HG03342 (cell line): Measurements from ENCODE around the gene SEMG1.

Experiments used
- ATAC-seq: cut with Tn5 transposase; IDR thresholded peaks from one replicate; pipeline ENCODE4 v1.9.1; 2021; ENCODE audit warnings: mild to moderate bottlenecking, moderate library complexity; ENCODE audit not compliant: unreplicated experiment

SEMG1 gene

DNA sequence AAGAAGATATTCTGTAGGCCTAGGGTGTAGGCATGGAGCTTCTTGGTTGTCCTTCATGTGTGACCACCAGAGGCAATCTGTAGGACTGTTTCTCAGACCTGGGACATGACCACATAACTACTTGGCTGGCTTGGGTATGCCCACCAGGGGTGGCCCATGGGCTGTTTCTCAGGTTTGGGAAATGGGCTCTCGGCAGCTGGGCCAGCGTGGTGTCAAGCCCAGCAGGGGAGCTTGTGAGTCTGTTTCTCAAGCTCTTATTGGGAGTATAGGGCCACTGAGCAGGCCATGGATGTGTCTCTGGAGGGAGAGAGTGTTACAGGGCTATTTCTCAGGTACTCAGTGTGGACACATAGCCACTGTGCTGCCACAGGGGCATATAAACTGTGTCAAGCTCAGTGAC lies 11.8 kb downstream of the SEMG1 start:
- no peak for ATAC-seq

DNA sequence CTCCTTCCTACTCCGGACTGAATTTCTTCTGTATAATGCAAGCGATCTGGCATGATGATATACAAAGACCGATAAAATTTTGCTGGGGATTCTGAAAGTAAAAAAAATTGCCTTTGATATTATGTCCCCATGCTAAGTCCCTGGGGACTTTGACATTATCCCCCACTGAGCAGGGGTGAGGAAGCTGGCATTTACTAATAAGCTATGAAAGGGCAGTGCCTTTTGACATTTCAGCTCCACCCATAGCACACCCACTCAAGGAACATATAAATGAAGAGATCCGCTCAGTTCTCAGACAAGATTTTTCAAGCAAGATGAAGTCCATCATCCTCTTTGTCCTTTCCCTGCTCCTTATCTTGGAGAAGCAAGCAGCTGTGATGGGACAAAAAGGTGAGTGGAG lies 14.2 kb downstream of the SEMG1 start, which contains the start of gene SEMG2:
SEMG2 (plus strand) TSS at position 298 of the 400 bp plus-strand sequence; CDS start at position 315, 17 bp downstream.
- ATAC-seq = no peak

- ATAC-seq = no peak
Observed at GRCh38 chr20:45223136-45223535, 16.3 kb downstream of the SEMG1 start.

GRCh38 chr20:45226287-45226686 lies 19.5 kb downstream of the SEMG1 start:
- no peak for ATAC-seq

DNA sequence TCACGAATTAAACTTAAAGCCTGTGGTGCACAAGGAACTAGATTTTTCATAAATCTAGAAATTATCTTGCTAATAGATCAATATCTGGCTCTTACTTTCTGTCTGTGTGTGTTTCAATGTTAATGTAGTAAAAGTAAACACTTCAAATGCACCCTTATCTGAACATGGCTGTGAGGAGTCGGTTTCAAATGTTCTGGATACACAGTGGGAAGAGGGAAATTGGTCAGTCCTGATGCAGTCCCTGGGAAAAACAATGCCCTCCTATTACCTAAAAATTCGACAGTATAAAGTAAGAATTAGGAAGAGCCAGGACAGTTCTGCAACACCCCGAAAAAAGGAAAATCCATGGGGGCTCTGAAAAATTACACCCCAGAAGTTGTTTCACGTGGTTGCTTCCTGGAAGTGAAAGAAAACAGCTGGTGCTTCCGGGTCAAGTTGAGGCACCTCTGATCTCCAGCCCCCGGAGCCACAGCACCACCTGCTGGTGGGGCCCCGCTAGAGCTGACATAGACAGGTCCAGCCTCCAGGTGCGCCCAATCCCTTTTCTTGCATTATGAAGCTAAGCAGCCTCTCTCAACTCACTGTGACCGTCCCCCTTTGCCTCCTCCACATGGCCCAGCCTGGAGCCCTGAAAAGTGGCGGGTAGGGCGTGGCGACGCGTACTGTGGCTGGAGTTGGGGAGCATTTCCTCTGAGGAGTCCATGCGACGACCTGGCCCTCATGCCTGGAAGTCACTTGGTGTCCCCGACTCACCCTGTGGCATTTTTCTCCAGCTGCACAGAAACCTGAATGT lies 22.6 kb downstream of the SEMG1 start:
- no peak for ATAC-seq

GRCh38 chr20:45230631-45231030 lies 23.8 kb downstream of the SEMG1 start:
- no peak for ATAC-seq

DNA sequence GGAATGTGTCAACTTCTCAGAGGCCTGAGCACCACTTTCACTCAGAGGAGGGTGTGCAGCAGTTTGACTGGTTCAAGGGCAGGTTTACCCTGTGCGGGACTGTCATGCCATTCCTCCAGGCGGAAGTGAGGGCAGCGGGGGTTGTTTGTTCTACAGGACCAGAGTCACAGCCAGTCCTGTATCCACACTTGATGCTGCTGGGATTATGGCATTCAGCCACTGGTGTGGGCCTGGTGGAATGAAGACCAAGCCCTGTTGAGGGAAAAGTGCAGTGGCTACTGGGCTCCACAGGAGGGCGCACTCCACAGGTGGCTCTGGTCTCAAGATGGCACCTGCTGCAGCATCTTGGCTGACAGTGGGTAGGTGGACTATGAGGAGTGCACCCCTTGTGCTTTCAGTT lies 29.2 kb downstream of the SEMG1 start:
- ATAC-seq = no peak

DNA sequence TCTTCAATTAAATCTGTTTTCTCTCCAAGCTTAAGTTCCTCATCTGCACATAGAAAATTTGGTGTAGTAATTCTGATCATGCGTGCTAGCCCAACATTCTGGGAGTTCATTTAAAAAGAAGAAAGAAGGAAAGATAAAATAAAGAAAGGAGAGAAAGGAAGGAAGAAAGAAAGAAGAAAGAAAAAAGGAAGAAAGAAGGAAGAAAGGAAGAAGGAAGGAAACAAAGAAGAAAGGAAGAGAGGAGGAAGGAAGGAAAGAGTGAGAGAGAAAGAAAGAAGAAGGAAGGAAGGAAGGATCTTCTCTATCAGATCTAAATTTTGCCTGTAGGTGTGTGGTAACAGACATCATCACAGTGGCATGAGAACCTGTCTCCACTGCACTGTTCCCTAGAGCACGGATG lies 31.3 kb downstream of the SEMG1 start:
- no peak for ATAC-seq

GRCh38 chr20:45246109-45246508 lies 39.3 kb downstream of the SEMG1 start:
- ATAC-seq = no peak

- ATAC-seq = no peak
Observed at GRCh38 chr20:45247865-45248264, 41.0 kb downstream of the SEMG1 start.

DNA sequence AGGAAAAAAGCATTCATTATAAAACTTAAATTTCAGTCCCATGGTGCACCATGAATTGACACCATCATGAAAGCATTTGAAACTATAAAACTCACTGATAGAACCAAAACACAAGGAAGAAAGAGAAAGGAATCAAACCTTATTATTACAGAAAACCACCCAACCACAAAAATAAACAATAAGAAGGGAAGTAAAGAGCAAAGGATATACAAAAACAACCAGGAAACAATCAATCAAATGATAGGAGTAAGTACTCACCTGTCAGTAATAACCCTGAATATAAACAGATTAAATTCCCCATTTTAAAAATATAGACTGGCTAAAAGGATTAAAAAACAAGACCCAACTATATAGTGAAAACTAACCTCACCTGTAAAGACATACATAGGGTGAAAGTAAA lies 41.8 kb downstream of the SEMG1 start:
- no peak for ATAC-seq

DNA sequence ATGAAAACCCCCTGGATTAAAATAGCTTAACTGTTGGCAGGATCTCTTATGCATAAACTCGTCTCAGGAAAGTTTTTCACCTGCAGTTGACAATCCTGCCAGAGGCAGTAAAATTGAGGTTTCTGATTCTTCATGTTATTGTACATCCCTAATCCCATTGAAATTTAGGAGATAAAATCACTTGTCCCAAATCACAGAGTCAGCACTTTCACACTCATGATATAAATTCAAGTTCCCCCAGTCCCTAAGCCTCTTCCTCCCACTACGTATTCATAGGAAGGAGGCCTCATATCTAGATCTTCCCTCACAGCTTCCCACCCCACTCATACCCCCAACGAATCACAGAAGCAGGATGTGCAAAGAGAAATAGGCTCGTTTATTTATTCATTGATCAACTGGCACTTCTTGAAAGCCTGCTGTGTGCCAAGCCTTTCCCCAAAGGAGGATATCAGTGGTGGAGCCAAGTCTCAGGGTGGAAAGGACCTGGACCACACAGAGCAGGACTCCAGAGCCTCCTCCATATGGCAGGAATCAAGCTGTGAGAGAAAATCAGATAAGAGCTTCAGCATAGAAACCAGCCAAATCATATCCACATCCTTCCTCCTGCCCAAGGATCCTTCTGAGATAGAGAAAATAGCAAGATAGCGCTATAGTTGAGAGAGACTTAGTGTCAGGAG lies 45.2 kb downstream of the SEMG1 start:
- no peak for ATAC-seq

GRCh38 chr20:45253261-45253660 lies 46.4 kb downstream of the SEMG1 start:
- ATAC-seq = no peak

DNA sequence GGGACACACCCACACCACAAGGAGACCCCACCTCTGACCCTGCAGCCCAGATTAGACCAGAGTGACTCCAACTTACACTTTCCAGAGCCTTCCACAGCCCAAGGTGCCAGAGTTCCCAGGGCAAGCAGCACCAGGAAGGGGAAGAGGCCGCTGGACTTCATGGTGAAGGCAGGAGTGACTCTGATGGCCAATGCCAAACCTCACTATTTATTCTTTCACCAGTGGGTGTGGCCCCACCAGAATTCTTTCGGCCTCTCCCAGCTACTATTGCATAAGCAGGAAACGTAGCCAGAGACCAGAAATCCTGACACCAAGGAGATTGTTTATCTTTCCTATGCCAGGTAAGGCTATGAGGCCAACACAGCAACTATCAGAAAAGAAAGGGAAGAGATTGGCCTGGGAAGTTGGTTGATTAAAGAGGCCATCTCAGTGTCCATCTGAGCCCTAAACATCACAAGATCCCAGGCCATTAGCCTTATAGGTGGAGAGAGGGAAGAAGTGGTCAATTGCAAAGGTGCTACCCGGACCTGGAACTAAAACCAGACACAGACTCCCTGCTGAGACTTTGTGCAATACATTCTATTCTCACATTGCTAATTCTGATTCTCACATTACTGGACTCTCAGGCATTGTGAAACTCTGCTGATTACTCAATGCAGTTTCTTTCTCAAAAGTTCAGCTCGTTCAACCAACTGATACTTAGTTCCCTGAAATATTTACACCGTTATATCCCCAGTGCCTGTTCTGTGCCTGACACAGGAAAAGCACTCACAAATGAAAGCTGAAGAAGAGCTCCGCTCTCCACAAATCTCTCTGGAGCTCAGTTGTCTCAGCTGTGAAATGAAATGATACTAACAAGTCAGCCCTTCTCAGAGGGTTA lies 47.8 kb downstream of the SEMG1 start, which contains the start of gene SLPI:
SLPI (minus strand) TSS at position 182 of the 880 bp plus-strand sequence; CDS start at position 161, 21 bp downstream.
- no peak for ATAC-seq

GRCh38 chr20:45257161-45257560 lies 50.3 kb downstream of the SEMG1 start:
- ATAC-seq = no peak

GRCh38 chr20:45257711-45258110 lies 50.9 kb downstream of the SEMG1 start:
- no peak for ATAC-seq

- no peak for ATAC-seq
Observed at GRCh38 chr20:45258259-45258658, 51.4 kb downstream of the SEMG1 start.

- no peak for ATAC-seq
Observed at GRCh38 chr20:45258664-45259063, 51.8 kb downstream of the SEMG1 start.
